Loucy (cell line): ENCODE measurements around the gene TNFRSF14.

Experiments
- H2AFZ ChIP-seq: fragments of 200-600 bp; sonication (generic); 2 replicates; pipeline ENCODE4 v1.6.0; 2016; ENCODE audit warnings: antibody characterized with exemption, mild to moderate bottlenecking, low read length, moderate library complexity
- H3F3A ChIP-seq: fragments of 200-600 bp; 2 replicates; pipeline ENCODE4 v1.6.0; 2016; ENCODE audit warnings: antibody characterized with exemption, low read depth, mild to moderate bottlenecking
- H3K27me3 ChIP-seq: fragments of 200-600 bp; sonication (generic); 2 replicates; pipeline ENCODE4 v1.6.1; 2014; ENCODE audit warnings: low read length, mild to moderate bottlenecking; ENCODE audit not compliant: insufficient read depth, poor library complexity, severe bottlenecking
- H3K36me3 ChIP-seq: fragments of 200-600 bp; sonication (generic); 2 replicates; pipeline ENCODE4 v1.6.1; 2016; ENCODE audit warnings: low read length; ENCODE audit not compliant: insufficient read depth
- H3K4me1 ChIP-seq: fragments of 200-600 bp; sonication (generic); 2 replicates; pipeline ENCODE4 v1.5.1; 2014; ENCODE audit warnings: low read length, mild to moderate bottlenecking; ENCODE audit not compliant: insufficient read depth, poor library complexity, severe bottlenecking
- H3K4me2 ChIP-seq: fragments of 200-600 bp; sonication (generic); 2 replicates; pipeline ENCODE4 v1.6.0; 2014; ENCODE audit warnings: antibody characterized with exemption, low read length, low read depth, mild to moderate bottlenecking; ENCODE audit not compliant: poor library complexity, severe bottlenecking
- H3K4me3 ChIP-seq: fragments of 200-600 bp; sonication (generic); 2 replicates; pipeline ENCODE4 v1.5.1; 2014; ENCODE audit warnings: low read length, mild to moderate bottlenecking, mixed read lengths; ENCODE audit not compliant: poor library complexity, severe bottlenecking
- H3K79me2 ChIP-seq: fragments of 200-600 bp; sonication (generic); 2 replicates; pipeline ENCODE4 v1.6.1; 2014; ENCODE audit warnings: low read length; ENCODE audit not compliant: insufficient read depth
- H3K9ac ChIP-seq: fragments of 200-600 bp; sonication (generic); 2 replicates; pipeline ENCODE4 v1.6.0; 2014; ENCODE audit warnings: mild to moderate bottlenecking, low read depth, low read length, moderate library complexity; ENCODE audit not compliant: poor library complexity, severe bottlenecking
- H3K9me2 ChIP-seq: fragments of 200-600 bp; sonication (generic); replicated peaks from 2 replicates; pipeline ENCODE4 v1.6.1; 2016; ENCODE audit warnings: low read depth, low read length, mixed read lengths
- H3K9me3 ChIP-seq: fragments of 200-600 bp; sonication (generic); 2 replicates; pipeline ENCODE4 v1.6.1; 2014; ENCODE audit warnings: mild to moderate bottlenecking, antibody characterized with exemption, low read length, low read depth; ENCODE audit not compliant: insufficient read depth
- H4K20me1 ChIP-seq: fragments of 200-600 bp; sonication (generic); 2 replicates; pipeline ENCODE4 v1.6.0; 2014; ENCODE audit warnings: antibody characterized with exemption, low read length, mild to moderate bottlenecking; ENCODE audit not compliant: insufficient read depth, poor library complexity, severe bottlenecking
- EZH2phosphoT487 ChIP-seq: fragments of 200-600 bp; IDR thresholded peaks from 2 replicates; pipeline ENCODE4 v1.6.1; 2018; ENCODE audit warnings: antibody characterized with exemption, mild to moderate bottlenecking, moderate library complexity, borderline replicate concordance
- TF ChIP-seq, protein P1 (sequence below): fragments of 200-600 bp; sonication (generic); conservative IDR thresholded peaks from 2 replicates; pipeline ENCODE4 v1.5.1; 2014; ENCODE audit warnings: mild to moderate bottlenecking, antibody characterized with exemption, low read length

The TNFRSF14 gene

GRCh38 chr1:2508180-2508579 is 48.0 kb upstream of the TNFRSF14 start:
- Histone ChIP-seq H3K9ac (no peak overlapping the region), H3K4me2 (no peak overlapping the region), H3K4me1 (no peaks in the 10 kb centered on the region), H3K27me3 (no peaks in the 10 kb centered on the region), H3K4me3 (no peak overlapping the region), H3K9me3 (no peaks in the 10 kb centered on the region), H4K20me1 (no peaks in the 10 kb centered on the region), H3K9me2 (no peaks in the 10 kb centered on the region), H3F3A (no peaks in the 10 kb centered on the region), H3K79me2 (no peaks in the 10 kb centered on the region), H2AFZ (no peak overlapping the region), H3K36me3 (peaks cover 33% of the 10 kb centered on the region; the same call in 1 of the 2 replicates)
- no peak for TF ChIP-seq EZH2phosphoT487
- TF ChIP-seq, protein P1, sequence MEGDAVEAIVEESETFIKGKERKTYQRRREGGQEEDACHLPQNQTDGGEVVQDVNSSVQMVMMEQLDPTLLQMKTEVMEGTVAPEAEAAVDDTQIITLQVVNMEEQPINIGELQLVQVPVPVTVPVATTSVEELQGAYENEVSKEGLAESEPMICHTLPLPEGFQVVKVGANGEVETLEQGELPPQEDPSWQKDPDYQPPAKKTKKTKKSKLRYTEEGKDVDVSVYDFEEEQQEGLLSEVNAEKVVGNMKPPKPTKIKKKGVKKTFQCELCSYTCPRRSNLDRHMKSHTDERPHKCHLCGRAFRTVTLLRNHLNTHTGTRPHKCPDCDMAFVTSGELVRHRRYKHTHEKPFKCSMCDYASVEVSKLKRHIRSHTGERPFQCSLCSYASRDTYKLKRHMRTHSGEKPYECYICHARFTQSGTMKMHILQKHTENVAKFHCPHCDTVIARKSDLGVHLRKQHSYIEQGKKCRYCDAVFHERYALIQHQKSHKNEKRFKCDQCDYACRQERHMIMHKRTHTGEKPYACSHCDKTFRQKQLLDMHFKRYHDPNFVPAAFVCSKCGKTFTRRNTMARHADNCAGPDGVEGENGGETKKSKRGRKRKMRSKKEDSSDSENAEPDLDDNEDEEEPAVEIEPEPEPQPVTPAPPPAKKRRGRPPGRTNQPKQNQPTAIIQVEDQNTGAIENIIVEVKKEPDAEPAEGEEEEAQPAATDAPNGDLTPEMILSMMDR = no peak

DNA sequence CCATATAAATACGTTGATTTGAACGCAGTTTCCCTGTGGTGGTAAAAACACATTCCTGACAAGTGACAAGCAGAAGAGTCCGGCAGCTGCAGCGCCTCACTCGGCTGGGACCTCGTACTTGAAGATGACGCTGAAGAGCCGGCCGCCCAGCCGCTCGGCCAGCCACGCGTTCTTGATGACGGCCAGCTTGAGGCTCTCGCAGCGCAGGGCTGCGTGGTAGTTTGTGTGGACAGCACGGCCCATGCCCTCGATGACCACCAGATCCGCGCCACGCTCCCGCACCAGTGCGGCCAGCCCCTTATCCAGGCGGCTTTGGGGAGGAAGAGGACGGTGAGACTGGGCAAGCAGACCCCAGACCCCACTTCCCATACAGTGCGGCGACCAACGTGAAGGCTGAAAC is 47.4 kb upstream of the TNFRSF14 start:
- H3F3A ChIP-seq = no peaks in the 10 kb centered on the region

DNA sequence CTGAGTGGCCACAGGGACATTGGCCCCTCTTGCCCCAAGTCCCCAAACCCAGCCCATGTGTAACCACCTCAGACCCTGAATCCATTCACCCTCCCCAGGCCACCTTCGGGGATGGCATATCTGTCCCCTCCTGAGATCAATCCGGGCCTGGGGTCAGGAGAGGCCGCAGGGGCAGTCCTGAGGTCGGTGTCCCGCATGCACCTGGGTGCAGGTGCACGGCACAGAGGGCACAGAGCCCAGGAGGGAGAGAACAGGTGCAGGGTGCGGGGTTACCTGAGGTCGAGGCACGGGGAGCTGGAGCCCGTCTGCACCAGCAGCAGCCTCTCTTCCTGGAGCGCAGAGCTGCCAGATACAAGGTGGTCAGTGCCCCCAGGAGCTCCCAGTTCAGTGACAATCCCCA is 46.6 kb upstream of the TNFRSF14 start:
- H4K20me1 ChIP-seq = no peaks in the 10 kb centered on the region
- TF ChIP-seq, protein P1 = no peak
- no peak for TF ChIP-seq EZH2phosphoT487
- H3K4me1 ChIP-seq = no peaks in the 10 kb centered on the region
- peaks cover 43% of the 10 kb centered on the region; the same call in 1 of the 2 replicates for H3K36me3 ChIP-seq
- H3K9me2 ChIP-seq = no peaks in the 10 kb centered on the region
- no peaks in the 10 kb centered on the region for H3K9me3 ChIP-seq
- no peaks in the 10 kb centered on the region for H3K79me2 ChIP-seq
- H3K9ac ChIP-seq = no peak overlapping the region
- no peaks in the 10 kb centered on the region for H3K27me3 ChIP-seq
- H3K4me3 ChIP-seq = no peak overlapping the region
- H3K4me2 ChIP-seq = no peak overlapping the region
- no peak overlapping the region for H2AFZ ChIP-seq
- no peaks in the 10 kb centered on the region for H3F3A ChIP-seq

More for the DNA sequence above, 47.4 kb upstream of the TNFRSF14 start:
- Histone ChIP-seq H3K79me2 (no peaks in the 10 kb centered on the region), H3K4me1 (no peaks in the 10 kb centered on the region), H3K9me3 (no peaks in the 10 kb centered on the region), H3K36me3 (peaks cover 37% of the 10 kb centered on the region; the same call in 1 of the 2 replicates), H2AFZ (no peak overlapping the region), H3K9me2 (no peaks in the 10 kb centered on the region), H3K4me3 (no peak overlapping the region), H3K9ac (no peak overlapping the region), H3K27me3 (no peaks in the 10 kb centered on the region), H4K20me1 (no peaks in the 10 kb centered on the region), H3K4me2 (no peak overlapping the region)
- TF ChIP-seq, protein P1 = no peak
- TF ChIP-seq EZH2phosphoT487 = no peak
